ENCODE measurements around the gene RAPGEF5. TPM values are rescaled to one million over a fixed set of nuclear protein-coding genes. Genes with fewer than 3 reads are reported as not detected.

Gene RAPGEF5, protein sequence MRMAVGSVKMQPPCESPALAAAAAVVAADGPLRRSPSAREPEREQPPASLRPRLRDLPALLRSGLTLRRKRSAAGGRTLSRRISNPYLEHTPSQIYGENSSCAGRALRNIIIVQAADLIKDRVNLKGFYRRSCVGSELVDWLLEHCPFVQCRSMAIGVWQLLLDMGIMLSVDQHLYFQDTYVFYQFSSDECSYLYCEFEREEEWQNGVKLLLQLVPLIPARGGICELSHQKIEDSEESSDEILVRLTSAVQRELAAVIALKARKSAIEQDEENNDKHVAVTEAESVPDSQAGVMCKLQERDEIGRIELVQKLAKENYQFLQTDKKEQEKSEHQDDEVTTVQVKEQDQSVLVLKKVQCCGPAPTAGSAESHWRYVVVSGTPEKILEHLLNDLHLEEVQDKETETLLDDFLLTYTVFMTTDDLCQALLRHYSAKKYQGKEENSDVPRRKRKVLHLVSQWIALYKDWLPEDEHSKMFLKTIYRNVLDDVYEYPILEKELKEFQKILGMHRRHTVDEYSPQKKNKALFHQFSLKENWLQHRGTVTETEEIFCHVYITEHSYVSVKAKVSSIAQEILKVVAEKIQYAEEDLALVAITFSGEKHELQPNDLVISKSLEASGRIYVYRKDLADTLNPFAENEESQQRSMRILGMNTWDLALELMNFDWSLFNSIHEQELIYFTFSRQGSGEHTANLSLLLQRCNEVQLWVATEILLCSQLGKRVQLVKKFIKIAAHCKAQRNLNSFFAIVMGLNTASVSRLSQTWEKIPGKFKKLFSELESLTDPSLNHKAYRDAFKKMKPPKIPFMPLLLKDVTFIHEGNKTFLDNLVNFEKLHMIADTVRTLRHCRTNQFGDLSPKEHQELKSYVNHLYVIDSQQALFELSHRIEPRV
- total RNA-seq = 77.0 TPM

DNA sequence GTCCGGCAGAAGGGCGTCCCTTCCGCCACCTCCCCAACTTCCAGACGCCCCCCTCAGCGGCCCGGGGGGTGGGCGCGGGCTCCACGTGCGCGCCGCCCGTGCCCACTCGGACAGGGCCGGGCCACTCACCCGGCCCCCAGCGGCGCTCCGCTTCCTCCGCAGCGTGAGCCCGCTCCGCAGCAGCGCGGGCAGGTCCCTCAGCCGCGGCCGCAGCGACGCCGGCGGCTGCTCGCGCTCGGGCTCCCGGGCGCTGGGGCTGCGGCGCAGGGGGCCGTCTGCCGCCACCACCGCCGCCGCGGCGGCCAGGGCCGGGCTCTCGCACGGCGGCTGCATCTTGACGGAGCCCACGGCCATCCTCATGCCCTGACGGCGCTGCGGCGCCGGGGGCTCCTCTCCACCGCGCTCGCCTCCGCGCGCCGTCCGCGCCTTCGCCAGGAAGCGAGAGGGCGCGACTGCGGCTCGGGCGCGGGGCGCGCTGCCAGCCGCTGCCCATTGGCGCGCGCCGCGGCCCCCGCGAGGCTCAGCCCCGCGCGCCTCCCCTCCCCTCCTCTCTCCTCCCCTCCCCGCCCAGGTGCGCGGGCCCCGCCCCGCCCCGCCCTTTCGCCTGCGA is at the start of gene RAPGEF5:
Gene RAPGEF5 (minus strand): TSS at position 454 of the 610 bp plus-strand sequence. CDS start 94 bp downstream, at position 360.

Small RNA genes within 50 kb of the gene (small RNA-seq; reads per million reads assigned to genes)
- not detected for gene RNA5SP227 (ENCODE audit: low replicate concordance)

Other genes starting within 250 kb of the RAPGEF5 start
- 1.9 TPM for gene STEAP1B, start 143.0 kb upstream of the RAPGEF5 start, total RNA-seq